Measurements from ENCODE around the gene HPS5.
A peak's percentile ranks its signal among the peaks of the same experiment; 100 is the strongest.
"Not testable (repeated sequence)": the region's sequence is repeated elsewhere in the genome, so short reads cannot be mapped to it uniquely, and the experiment has no call there.

The HPS5 gene

GRCh38 chr11:18271206-18271605 lies 50.7 kb downstream of the HPS5 start:
- no peak for DNase-seq (ENCODE audit: low read depth in 4 of 4, low spot score in 1 of 4)

GRCh38 chr11:18270102-18270501 lies 51.8 kb downstream of the HPS5 start:
- DNase-seq (ENCODE audit: low read depth in 4 of 4, low spot score in 1 of 4): no peak

GRCh38 chr11:18269252-18269651 lies 52.7 kb downstream of the HPS5 start:
- DNase-seq (ENCODE audit: low read depth in 4 of 4, low spot score in 1 of 4): not testable (repeated sequence)

GRCh38 chr11:18267335-18268133 lies 54.4 kb downstream of the HPS5 start:
- not testable (repeated sequence) for DNase-seq (ENCODE audit: low read depth in 4 of 4, low spot score in 1 of 4)

GRCh38 chr11:18265949-18266348 lies 56.0 kb downstream of the HPS5 start, which contains the start of gene SAA1:
Gene SAA1 (plus strand): TSS chr11:18266264. CDS start chr11:18266888, 624 bp downstream.
- no peak for DNase-seq (ENCODE audit: low read depth in 4 of 4, low spot score in 1 of 4)

DNA sequence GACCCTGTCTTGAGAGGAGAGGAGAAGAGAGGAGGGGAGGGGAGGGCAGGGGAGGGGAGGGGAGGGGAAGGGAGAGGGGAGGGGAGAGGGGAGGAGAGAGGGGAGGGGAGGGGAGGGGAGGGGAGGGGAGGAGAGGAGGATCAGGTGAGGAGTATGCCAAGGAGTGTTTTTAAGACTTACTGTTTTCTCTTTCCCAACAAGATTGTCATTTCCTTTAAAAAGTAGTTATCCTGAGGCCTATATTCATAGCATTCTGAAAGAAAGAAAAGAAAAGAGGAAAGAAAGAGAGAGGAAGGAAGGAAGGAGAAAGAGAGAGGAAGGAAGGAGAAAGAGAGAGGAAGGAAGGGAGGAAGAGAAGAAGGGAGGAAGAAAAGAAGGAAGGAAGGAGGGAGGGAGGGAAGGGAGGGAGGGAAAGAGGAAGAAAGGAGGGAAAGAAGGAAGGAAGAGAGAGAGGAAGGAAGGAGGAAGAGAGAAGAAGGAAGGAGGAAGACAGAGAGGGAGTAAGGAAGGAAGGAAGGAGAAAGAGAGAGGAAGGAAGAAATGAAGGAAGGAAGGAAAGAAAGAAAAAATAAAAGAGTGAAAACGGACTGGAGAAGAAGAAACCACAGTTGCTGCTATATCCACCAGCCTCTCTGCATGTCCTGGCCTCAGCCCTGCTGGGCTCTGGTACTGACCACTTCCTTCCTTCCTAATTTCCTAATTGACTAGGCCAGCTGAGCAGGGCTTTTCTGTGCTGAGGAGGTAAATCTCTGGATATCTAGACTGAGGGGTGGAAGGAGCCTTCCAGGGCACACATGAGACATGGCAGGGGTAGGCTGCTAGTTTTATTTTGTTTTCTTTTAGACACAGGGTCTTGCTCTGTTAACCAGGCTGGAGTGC lies 57.0 kb downstream of the HPS5 start:
- no peak for DNase-seq (ENCODE audit: low read depth in 4 of 4, low spot score in 1 of 4)

DNA sequence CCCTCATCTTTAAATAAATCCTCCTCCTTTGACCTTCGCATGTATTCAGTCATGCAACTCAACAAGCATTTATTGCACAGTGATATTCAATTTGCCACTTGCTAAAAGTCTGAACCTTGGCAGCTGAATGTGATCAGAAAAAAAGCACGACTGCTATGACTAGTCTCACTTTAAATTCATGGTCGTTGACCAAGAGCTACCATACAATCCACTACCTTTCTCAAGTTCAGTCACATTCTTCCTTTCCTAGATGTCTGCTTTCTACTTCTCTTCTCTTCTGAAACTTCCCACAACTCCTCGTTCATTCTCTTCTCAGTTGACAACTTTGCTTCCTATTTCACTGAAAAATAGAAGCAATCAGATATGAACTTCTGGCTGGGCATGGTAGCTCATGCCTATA lies 57.9 kb downstream of the HPS5 start:
- DNase-seq (ENCODE audit: low read depth in 4 of 4, low spot score in 1 of 4): no peak

GRCh38 chr11:18262681-18263350 lies 59.1 kb downstream of the HPS5 start:
- DNase-seq (ENCODE audit: low read depth in 4 of 4, low spot score in 1 of 4): not testable (repeated sequence)

GRCh38 chr11:18261721-18262120 lies 60.2 kb downstream of the HPS5 start:
- no peak for DNase-seq (ENCODE audit: low read depth in 4 of 4, low spot score in 1 of 4)

DNA sequence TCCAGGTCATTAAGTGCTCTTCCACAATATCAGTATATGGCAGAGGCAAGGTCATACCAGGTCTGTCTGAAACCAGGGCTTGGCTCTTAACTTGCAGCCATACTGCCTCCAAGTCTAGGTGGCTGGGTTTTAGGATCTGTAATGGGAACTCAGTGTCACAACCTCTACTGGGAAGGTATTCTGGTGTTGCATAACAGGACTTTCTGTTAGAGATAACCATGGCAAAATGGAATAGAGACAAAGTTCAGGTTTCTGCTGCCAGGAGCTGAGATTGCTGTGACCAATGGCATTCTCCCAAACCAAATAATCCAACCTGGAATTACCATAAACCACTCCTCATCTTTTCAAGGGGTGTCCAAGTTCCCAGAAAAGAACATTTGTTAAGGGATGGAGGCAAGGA lies 62.7 kb downstream of the HPS5 start:
- no peak for DNase-seq (ENCODE audit: low read depth in 4 of 4, low spot score in 1 of 4)

- no peak for DNase-seq (ENCODE audit: low read depth in 4 of 4, low spot score in 1 of 4)
Observed at GRCh38 chr11:18254781-18255361, 67.1 kb downstream of the HPS5 start.

GRCh38 chr11:18253778-18254338 lies 68.1 kb downstream of the HPS5 start:
- no peak for DNase-seq (ENCODE audit: low read depth in 4 of 4, low spot score in 1 of 4)

DNA sequence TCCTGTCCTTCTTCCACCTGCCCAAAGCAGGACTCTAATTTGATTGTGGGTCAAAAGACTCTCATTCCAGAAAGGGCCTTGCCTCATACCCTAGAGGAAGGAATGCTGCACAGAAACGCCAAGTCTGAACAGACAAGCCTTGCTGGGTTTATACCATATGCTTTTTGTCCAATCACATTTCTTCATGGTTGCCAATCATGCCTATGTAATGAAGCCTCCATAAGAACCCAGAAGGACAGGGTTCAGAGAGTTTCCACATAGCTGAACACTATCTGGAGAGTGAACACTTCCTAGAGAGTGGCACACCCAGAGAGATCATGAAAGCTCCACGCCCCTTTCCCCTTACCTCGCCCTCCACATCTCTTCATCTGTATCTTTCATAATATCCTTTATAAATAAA lies 68.7 kb downstream of the HPS5 start:
- DNase-seq (ENCODE audit: low read depth in 4 of 4, low spot score in 1 of 4): no peak

DNA sequence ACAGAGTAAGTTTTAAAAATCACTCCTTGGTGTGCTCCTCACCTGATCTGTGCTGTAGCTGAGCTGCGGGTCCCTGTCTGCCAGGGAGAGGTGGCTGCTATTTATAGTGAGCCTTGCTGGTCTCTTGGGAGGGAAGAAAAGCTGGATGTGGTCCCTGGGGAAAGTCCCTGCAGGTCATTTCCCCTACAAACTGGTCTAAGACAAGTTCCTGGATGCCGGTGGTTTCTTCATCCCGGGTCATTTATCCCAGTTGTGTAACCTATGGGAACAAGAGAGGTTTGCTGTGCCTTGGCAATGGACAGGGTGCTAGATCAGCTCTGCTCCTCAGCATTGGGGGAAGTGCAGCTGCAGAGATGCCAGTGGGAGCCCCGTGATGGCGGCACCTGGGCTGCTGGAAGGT lies 73.4 kb downstream of the HPS5 start, which contains the start of gene SAA2:
Gene SAA2 (minus strand): TSS at position 108 of the 400 bp plus-strand sequence. CDS start 657 bp downstream, outside the sequence.
- DNase-seq (ENCODE audit: low read depth in 4 of 4, low spot score in 1 of 4): no peak

DNA sequence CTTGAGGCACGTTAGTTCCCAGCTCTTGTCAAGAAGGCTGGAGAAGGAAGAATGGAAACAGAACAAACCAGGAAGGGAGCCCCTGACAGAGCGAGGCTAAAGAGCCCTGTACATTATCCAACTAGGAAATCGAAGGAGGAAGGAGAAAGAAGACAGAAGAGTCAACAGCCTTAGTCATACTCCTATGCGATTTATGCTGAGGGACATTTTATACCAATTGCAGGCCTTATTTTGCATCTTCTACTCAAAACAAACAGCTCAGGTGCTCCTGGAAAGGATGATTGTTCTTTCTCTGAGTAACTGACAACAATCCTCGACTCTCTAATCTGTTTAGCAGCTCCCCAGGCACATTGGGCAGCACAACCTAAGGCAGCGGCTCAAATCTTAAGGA lies 74.8 kb downstream of the HPS5 start:
- DNase-seq (ENCODE audit: low read depth in 4 of 4, low spot score in 1 of 4): not testable (repeated sequence)

DNA sequence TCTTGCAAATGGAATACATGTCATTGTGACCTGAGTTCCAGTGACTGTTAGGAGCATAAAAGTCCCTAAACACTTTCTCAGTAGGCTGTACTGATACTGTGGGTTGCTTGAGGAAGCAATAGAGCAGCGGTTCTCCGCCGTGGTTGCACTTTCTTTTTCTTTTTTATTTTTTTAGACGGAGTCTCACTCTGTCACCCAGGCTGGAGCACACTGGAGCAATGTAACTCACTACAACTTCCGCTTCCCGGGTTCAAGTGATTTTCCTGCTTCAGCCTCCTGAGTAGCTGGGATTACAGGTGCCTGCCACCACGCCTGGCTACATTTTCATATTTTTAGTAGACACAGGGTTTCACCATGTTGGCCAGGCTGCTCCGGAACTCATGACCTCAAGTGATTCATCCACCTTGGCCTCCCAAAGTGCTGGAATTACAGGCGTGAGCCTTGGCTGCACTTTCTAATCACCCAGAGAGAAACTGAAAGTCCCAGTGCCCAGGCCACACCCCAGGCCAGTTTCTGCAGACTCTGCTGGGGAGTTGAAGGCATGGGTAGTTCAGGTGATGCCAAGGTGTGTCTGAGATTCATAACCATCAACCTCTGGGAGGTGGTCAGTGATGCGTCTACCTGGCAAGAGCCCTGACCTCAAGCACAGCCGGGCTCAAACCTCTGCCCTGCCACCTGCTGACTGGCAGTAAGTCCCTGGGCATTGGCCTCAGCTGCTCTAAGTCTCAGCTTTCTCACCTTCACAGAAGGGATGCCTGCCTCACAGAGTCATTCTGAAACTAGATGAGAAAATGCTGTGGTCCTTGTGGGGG lies 75.4 kb downstream of the HPS5 start:
- not testable (repeated sequence) for DNase-seq (ENCODE audit: low read depth in 4 of 4, low spot score in 1 of 4)

DNA sequence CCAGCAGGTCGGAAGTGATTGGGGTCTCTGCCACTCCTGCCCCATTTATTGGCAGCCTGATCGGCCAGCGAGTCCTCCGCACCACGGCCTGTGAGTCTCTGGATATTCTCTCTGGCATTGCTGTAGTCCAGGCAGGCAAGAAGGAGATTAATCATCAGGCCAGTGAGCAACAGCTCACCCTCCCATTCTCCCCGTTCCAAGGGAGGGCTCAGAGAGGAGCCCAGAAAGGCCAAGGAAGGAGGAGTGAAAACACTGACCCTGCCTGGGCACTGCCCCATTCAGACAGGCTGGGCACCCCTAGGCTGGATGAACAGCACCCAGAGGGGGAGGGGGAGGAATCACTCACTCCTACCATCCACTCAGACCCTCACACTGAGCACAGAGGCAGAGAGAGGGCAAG lies 76.5 kb downstream of the HPS5 start:
- DNase-seq (ENCODE audit: low read depth in 4 of 4, low spot score in 1 of 4): no peak

DNA sequence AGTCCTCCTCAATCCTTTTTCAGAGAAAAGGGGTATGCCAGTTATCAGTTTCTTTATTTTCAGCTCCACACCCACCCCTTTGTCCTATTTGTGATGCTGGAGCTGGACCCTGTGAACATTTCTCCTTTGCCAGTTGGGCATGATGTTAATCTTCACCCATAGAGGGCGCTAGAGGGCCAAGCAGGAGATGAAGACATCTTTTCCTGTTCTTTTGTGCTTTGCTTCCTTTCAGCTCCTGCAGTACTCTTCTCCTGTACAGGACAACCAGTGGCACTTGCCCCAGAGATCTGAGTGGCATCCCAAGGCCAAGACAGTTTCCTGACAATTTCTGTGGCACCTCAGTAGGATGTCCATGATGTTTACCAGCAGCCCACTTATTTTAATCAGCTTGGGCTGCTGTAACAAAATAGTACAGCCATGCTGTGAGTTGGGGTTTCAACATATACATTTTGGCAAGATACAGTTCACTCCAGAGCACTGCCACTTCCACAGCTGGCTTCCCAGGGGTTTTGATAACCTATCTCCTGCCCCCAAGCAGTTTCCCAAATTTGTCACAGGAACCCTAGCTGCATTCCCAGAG lies 78.1 kb downstream of the HPS5 start:
- DNase-seq (ENCODE audit: low read depth in 4 of 4, low spot score in 1 of 4): peak in 3 of 4 experiments; percentile 14 to 48 (median 27)

DNA sequence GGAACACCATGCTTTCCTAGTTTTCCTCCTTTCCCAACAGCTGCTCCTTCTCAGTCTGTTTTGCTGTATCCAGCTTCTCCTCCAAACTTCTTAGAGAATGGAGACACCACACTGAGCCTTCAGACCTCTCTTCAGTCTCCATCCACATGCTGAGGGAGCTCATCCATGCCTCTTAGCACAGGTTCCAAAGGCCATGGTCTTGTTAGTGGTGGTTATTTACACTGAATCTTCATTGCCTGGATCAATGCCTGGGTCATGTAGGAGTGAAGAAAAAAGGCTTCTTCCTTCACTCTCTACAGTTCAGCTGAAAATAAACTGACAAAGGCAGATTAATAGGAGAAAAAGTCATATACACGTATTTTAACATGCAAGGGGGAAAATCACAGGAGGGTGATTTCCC lies 82.3 kb downstream of the HPS5 start:
- DNase-seq (ENCODE audit: low read depth in 4 of 4, low spot score in 1 of 4): no peak

Measured in stimulated activated CD4-positive, alpha-beta T cell treated with anti-CD3 and anti-CD28 coated beads, Interleukin-1b, Interleukin-23, amount 100 ng/mL, for 24 hours (primary cell).